HG03039 (cell line): ENCODE results near the gene AVPR2.

Source experiments
- ATAC-seq: cut with Tn5 transposase; IDR thresholded peaks from one replicate; pipeline ENCODE4 v1.9.1; 2021; ENCODE audit warnings: mild to moderate bottlenecking, moderate library complexity; ENCODE audit not compliant: unreplicated experiment

Gene AVPR2

DNA sequence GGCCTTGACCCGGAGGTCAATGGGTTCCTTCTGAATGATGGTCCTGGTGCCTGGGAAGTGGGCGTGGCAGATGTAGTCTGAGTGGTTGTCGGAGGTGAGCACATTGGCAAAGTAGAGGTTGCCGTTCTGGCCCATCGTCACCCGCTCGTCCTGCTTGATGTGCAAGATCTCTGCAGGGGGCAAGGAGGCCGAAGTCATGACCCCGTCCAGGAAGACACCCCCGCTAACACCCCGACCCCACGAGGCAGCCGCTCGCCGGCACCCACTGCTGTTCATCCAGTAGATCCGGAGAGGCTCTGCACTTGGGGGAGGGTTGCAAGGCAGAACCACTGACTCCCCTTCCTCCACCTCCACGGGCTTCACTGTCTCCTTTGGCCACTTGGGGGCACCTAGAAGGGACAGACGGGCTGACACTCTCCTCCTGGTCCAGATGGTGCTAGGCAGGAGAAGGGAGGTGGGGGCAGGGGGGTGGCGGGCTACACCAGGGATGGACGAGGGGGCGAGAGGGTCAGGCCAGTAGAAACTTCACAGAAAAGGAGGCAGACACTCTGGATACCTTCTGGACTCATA is 33.6 kb upstream of the AVPR2 start:
- no peak for ATAC-seq

DNA sequence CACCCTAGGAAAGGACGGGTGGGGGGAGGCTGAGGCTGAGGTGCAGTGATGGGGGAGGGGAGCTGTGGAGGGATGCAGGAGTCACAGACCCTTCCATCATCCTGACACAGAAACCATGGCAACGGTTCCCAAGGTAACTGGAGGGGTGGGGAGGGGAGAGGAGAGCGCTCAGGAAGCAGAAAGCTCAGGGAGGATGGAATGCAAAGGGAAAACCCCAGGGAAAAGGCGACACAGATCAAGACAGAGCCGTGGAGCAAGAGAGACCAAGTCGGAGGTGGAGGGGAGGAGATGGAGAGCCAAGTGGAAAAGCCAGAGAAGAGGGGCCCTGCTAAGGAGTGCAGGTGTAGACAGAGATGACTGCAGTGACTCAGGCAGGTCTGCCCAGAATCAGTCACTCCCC is 33.0 kb upstream of the AVPR2 start:
- ATAC-seq = no peak

DNA sequence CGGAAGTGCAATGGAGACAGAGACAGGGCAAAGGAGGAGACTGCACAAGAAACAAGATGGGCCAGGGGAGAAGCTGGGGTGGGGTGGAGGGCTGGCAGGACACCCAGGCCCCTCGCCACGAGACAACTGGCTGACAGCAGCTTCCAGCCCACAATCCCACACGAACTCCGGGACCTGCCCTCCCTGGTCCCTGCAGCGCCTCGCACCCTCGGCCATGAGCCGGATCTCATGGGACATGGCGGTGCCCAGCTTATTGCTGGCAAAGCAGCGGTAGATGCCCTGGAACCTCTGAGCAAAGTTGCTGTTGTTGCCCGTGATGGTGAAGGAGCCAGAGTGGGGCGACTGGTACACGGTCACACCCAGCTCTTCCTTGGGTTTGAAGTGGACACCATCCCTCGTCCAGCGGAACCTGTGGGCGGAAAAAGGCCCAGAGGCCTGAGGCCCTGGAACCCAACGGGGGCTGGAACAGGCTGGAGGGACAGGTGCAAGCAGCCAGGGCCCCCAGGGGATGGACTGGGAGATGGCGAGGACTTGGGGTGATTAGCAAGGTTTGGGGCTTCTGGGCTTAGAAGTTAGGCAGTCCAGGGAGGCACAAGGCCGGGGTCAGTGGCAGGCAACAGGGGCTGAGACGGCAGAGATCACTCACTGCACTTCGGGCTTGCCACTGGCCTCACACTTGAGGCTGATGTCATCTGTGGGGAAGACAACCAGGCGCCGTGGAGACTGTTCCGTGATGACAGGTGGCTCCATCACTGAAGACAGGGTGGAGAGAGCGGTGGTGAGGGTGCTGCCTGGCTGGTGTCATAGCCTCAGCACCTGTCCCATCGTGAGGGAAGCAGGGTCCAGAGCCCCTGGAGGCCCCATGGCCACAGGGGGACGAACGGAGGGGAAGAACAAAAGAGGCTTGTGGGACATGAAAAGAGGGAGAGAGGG is 32.3 kb upstream of the AVPR2 start:
- ATAC-seq = no peak

DNA sequence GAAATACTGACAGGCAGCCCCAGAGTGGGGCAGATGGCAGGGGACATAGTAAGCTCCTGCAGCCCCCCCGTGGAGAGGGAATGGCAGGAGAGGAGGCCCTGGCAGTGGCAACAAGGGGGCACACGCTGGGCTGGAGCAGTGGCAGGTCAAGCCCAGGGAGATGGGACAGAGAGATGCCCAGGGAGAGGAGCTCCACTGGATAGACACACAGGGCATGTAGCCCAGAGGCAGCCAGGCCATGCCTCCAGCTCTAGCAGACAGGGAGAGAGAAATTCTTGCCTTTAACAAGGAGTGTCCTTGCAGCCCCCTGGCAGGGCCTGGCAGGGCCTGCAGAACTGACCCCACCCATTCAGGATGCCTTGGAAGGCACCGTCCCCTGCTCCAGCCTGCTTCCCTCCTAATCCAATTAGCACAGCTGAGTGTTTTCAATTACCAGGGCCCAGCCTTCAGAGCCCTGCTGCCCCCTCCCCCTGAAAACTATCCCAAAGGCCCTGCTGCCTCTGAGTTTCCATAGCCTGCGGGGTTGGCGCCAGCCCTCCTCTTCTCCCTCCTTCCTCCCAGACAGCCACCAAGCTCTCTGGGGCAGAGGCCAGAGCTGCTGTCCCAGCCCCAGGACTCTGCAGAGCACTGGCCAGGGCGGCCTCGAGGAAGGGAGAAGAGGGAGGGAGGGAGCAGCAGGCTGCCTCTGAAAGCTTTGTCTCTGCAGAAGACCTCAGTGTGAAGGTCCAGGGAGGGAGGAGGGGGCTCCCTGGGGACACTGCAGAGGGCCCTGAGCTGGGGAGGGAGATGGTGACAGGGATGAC is 31.0 kb upstream of the AVPR2 start:
- no peak for ATAC-seq

DNA sequence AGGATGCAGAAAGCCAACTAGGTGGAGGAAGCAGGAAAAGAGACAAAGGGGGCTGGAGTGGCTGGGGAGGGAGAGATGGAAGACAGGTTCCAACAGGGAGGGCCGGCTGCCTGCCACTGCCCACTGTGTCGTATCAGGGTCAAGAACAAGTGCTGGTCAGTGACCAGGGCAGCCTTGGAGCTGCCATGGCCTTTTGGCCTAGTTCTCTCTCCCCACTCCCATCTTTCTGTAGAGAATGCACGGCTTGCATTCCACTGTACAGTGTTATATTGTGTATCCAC is 30.4 kb upstream of the AVPR2 start:
- no peak for ATAC-seq

DNA sequence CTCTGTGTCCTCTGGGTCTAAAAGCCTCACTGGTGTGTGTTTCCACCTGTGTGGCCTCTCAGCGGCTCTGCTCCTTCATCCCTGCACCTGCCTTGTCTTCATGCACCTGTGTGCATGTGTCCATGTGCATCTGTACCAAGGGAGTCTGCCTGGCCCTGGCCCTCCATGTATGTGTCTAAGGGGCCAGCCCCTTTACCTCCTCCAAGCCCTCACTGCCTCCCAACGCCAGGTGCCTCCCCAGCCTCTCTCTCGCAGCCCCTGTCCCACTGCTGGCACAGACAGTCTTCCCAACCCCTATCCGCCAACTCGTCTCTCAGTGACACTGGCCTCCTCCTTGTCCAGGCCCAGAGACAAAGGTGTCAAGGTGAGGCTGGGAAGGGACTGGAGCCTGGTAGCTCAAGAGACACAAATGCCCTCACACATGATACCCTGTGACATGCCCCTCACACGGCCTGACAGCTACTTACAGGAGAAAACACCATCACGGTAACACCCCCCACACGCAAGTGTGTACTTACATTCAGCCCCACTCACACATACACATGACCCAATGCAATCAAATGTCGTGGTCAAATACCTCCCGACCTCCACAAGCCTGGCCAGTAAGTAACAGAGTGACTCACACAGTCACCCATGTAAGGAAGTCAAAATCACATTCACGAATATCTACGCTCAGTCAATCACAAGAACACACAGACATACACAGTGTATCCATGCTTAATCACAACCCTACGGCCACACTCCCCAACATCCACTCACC is 29.9 kb upstream of the AVPR2 start:
- ATAC-seq = no peak

DNA sequence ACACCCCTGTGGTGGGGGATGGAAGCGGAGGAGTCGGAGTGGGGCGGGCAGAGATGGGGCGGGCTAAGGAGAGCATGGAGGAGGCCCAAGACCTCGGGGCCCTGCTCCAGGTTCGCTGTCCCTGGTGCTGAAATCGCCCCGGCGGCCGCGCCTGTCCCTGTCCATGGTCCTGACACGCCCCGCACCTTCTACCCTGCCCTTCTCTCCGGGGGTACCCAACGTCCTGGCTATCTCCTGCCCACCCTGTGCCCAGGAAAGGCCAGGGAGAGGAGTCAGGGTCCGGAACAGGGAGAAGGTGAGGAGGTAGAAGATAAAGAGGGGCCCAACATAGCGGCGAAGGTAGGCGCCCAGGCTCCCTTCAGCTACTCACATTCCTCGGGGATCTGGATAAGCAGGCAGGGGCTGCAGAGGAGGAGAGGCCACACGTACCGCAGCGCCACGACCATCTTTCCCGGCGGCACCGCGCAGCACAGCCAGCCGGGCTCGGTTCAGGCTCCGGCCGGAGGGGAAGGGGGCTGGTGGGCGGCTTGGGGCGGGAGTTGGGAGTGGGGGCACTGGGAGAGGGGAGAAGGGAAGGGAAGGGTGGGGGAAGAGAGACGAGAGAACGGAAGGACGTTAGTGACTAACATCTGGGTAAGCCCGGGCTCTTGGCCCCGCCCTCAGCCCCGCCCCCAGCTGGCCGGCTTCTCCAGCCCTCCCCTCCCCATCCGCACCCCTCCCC is 28.9 kb upstream of the AVPR2 start:
- ATAC-seq = no peak

DNA sequence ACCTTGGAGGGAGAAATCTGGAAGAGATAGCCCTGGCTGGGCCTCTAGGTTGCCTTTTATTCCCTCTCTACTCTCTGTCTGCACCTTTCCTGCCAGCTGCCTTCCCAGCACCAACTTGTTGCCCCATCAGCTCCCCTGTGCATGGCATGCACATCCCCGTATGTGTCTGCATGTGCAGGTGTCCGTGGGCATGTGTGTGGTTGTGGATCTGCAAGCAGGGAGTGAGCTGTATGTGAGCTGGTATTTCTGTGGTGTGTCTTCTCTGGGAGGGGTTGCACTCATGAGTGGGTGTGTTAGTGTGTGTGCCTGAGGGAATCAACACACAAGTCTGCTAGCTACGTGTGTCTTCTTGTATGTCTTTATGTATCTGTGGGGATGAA is 28.4 kb upstream of the AVPR2 start:
- no peak for ATAC-seq

DNA sequence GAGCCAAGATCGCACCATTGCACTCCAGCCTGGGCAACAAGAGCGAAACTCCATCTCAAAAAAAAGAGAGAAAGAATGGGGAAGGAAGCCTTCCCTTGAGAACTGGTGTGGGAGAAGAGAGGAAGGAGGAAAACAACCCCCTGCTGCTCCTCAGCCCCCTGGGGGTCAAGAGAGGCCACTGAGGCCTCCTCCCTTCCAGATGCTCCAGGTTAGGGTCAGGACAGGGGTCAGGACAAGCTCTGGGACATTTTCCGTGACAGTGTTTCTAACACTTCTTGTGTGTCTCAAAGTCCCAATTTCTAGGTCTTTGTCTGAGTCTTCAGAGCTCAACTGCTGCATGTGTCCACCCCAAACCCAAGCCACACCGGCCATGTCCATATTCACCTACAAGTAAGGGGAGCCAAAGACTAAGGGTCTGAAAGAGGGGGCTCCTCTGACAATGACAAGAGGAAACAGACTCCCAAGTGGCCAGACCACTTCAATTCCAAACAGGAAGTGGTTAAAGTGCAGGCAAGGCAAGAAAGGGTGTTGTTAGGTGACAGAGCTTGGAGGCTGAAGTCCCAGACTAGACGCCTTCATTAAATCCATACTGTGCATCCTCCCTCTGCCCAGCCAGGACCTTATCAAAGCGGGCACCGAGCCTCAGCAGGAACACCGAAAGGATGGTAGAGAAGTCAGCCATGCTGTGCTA is 26.8 kb upstream of the AVPR2 start:
- ATAC-seq = no peak

DNA sequence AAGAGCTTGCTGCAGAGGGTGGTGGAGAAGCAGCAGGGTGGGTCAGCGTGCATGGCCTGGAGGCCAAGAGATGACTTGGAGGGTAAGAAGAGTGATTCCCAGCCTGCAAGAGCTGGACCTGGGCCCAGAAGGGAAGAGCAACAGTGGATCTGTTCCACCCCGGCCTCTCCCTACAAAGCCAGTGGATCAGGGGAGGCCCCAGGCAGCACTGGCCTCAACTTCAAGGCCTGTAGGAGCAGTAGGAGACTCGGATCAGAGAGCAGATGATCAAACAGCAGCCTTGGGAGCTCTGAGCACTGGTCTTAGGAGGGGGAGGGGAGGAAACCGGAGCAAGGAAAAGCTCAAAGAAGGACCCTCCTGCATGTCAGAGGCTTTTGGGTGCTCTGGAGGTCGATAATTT is 26.1 kb upstream of the AVPR2 start:
- ATAC-seq = no peak

DNA sequence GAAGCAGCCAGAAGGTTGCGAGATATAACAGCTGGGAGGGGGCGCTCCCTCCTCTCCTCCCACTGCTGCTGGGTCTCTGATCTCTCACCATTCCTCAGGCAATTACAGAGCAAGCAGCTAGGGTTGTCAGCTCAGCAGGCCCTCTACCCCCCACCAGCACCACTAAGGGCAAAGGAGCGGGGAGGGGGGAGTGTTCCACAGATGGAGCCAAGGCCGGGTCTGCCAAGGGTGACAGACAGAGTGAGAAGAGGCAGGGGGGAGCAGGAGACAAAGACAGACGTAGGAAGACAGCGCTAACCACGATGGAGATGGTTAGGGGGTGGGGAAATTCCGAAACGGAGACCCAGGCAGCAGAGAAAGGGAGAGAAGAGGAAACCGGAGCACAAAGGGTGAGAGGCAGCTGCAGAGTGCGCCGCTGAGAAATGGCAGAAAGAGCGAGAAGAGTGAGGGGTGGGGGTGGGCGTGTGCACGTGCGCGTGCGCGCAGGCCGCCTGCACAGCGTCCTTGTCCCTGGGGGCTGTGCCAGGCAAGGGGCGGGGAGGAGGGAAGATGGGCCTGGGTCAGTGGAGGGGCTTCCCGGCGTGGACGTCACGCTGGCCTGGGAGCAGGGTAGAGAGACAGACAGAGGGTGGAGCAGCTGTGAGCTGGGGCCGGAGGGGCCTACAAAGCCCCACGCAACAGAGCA is 25.4 kb upstream of the AVPR2 start:
- no peak for ATAC-seq

DNA sequence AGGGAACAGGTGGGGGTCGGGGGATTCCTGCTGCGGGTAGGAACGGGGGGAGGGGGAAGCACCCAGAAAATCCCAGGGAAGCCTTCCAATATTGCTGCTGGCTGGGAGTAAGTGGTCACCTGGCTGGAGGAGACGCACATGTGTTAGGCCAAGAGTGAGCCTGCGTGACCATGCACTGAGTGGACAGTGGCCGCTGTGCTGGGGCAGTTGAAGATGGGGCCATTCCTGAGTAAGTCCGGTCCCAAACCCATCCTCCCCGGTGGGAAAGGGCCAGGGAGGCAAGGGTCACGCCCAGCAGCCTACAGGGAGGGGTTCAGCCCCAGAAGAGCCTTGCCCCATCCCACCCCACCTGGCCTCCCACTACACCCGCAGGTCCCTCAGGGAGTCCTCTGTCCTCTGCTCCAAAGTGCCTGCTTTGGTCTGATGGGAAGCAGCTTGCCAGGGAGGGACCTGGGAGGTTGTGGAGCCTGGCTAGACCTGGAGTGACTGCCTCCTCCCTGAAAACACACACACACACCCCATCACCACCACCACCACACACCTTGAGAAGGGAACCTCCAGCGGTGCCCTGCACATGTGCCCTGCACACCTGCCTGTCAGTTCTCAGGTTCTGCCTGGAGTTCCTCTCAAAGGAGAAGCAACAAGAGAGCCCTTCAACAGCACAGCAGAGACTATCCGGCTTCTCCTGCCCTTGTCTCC is 24.6 kb upstream of the AVPR2 start:
- no peak for ATAC-seq

DNA sequence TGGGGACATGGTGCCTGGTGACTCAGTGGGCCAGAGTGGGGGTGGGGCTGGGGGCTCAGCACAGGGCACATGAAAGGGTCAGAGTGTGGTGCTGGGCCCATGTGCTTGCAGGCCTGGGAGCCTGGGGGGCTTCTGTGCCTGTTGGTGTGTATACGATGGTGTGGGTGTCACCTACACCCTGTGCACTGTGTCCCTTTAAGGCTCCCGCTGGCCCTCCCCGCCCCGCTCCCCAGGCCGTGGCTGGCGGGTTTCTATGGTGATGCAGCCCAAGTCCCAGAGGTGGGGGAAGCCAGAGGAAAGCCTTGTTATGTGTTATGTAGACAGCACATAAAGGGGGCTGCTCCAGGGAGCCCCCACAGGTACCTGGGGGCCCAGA is 24.0 kb upstream of the AVPR2 start:
- no peak for ATAC-seq

DNA sequence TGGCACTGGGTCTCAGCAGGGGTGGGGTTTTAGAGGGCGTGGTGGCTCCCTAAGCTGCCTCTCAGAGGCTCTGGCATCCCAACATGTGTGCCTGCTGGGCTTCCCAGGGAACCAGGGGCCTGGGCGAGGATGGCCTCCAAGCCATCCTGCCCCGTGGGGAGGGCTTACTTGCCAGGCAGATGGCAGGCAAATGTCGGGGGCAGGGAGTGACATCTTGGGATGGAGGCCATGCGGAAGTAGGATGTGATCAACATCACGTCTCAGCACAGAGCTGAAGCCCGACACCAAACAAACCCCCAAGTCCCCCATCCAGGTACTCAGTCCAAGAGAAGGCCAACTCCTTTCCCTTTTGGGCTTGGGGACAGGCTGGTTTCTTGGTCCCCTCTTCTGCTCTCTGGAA is 23.2 kb upstream of the AVPR2 start:
- ATAC-seq = no peak

DNA sequence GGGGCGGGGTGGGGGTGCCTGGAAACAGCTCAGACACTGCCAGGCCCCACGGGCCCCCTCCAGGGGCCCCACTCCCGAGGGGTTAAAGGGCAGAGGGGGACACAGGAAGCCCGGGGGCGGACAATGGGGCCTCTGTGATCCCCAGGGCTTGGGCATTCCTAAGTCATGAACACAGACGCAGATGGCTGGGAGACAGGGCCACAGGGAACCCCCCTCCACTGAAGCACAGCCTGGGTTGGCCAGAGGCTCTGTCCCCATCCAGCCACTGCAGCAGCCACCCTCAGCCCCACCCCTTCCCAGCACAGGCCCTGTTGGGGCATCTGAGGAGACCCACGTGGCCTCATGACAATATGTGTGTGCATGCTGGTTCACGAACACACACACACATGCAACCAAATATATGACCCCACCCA is 22.4 kb upstream of the AVPR2 start:
- ATAC-seq = no peak

DNA sequence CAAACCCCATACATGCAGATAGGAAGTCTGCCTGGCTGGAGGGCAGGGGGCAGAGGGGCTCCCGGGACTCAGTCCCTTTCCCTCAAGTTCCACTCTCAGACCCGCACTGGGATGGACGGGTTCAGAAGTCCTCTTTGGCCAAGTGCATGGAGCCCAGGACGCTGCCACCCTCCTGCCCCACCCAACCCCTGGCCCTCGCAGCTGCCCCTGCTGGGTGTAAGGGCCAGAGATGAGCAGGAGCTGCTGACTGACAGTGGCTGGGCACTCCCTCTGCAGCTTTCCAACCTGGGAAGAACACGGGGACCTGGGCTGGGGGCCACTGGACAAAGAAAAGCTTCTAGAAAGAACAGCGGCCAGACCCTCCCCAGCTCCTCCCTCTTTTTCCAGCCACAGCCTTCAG is 21.9 kb upstream of the AVPR2 start:
- ATAC-seq = no peak

DNA sequence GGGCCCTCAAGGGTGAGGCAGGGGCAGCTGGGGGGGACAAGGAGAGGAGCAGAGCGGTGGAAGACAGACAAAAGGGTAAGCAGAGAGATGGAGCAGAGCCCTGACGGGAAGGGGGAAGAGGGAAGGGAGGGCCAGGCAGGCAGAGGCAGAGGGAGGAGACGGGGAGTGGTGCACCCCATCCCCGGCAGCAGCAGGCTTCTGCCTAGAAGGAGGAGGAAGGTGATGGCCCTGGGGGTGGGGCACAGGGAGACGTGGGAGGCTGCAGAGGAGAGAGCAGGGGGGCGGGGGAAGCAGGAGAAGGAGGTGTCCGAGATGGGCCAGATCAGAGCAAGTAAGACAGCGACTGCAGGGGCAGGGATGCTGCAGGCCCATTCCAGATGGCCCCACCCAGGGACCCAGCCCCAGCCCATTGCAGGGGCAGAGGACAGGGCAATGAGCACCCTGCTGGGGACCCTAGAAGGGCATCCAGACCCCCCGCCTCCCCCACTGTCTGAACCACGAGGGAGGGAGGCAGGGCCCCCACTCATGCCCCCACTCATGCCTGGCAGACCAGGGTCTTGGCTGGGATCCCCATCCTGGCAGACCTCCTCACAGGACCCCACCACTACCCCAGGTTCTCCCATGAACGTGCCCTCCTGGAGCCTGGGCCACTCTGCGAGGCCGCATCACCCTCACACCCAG is 21.2 kb upstream of the AVPR2 start:
- no peak for ATAC-seq

DNA sequence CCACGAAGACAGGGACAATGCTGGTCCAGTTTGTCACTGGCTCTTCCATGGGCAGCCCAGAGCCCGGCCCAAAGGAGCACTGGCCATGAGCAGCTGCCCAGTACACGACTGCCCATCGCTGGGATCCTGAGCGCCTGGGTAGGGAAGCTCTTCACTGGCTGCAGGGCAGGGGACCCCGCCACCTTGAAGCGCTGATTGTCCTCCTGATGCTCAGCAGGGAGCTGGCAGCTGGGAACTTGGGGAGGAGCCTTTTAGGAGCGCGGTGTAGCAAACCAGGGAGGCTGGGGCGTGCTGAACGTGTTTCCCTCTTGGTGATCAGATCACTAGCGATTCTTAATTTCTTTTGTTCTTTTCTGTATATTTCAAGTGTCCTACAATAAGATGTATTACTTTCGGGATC is 20.3 kb upstream of the AVPR2 start:
- ATAC-seq = no peak
